ENCODE data around the gene SORCS3. TPM values are rescaled to one million over a fixed set of nuclear protein-coding genes. Genes with fewer than 3 reads are reported as not detected.

Gene SORCS3
- total and polyA plus RNA-seq, 4 donors = 0.29 TPM; not detected in 3

- ATAC-seq (ENCODE audit: low FRiP score) = no peak
- no peak for DNase-seq
- H3K4me1 ChIP-seq (ENCODE audit: control insufficient read depth in 1 of 2, insufficient read depth in 2 of 2, low read length in 2 of 2) = no peaks in the 10 kb centered on the region
- no peaks in the 10 kb centered on the region for H3K9me3 ChIP-seq (ENCODE audit: control insufficient read depth, low read length)
- 86 to 87% methylated on average over 5 of the region's 5 CpGs for WGBS, 2 donors
- H3K27me3 ChIP-seq (ENCODE audit: control insufficient read depth in 1 of 2, insufficient read depth in 2 of 2, low read length in 1 of 2) = peaks cover 0 to 1% of the 10 kb centered on the region in 2 donors
- H3K27ac ChIP-seq (ENCODE audit: low read depth in 1 of 2, low read length in 2 of 2) = no peak overlapping the region
- no peaks in the 10 kb centered on the region for H3K36me3 ChIP-seq (ENCODE audit: control insufficient read depth in 1 of 2, insufficient read depth in 2 of 2, low read length in 1 of 2)
- no peak overlapping the region for H3K4me3 ChIP-seq (ENCODE audit: low read length in 2 of 2)
- intact Hi-C loops (cut with DNase I) = no loop called here
These were observed 208.9 kb downstream of the SORCS3 start for GRCh38 chr10:104850023-104850422.

GRCh38 chr10:104867966-104868598 lies 227.0 kb downstream of the SORCS3 start:
- Histone ChIP-seq H3K36me3 (ENCODE audit: control insufficient read depth in 1 of 2, insufficient read depth in 2 of 2, low read length in 1 of 2) (no peaks in the 10 kb centered on the region), H3K9me3 (ENCODE audit: control insufficient read depth, low read length) (no peaks in the 10 kb centered on the region), H3K27ac (ENCODE audit: low read depth in 1 of 2, low read length in 2 of 2) (no peak overlapping the region), H3K4me1 (ENCODE audit: control insufficient read depth in 1 of 2, insufficient read depth in 2 of 2, low read length in 2 of 2) (peaks cover 0 to 1% of the 10 kb centered on the region in 2 donors), H3K27me3 (ENCODE audit: control insufficient read depth in 1 of 2, insufficient read depth in 2 of 2, low read length in 1 of 2) (no peaks in the 10 kb centered on the region), H3K4me3 (ENCODE audit: low read length in 2 of 2) (no peak overlapping the region)
- DNase-seq = no peak
- intact Hi-C loops (cut with DNase I) = no loop called here
- 49 to 62% methylated on average over 6 of the region's 6 CpGs for WGBS, 2 donors
- ATAC-seq (ENCODE audit: low FRiP score) = no peak

GRCh38 chr10:104872691-104873090 lies 231.6 kb downstream of the SORCS3 start:
- no peaks in the 10 kb centered on the region for H3K36me3 ChIP-seq (ENCODE audit: control insufficient read depth in 1 of 2, insufficient read depth in 2 of 2, low read length in 1 of 2)
- 64 to 86% methylated on average over 2 of the region's 2 CpGs for WGBS, 2 donors
- ATAC-seq (ENCODE audit: low FRiP score) (no peak), DNase-seq (no peak)
- no peaks in the 10 kb centered on the region for H3K4me1 ChIP-seq (ENCODE audit: control insufficient read depth in 1 of 2, insufficient read depth in 2 of 2, low read length in 2 of 2)
- no peaks in the 10 kb centered on the region for H3K9me3 ChIP-seq (ENCODE audit: control insufficient read depth, low read length)
- H3K27me3 ChIP-seq (ENCODE audit: control insufficient read depth in 1 of 2, insufficient read depth in 2 of 2, low read length in 1 of 2) = no peaks in the 10 kb centered on the region
- intact Hi-C loops (cut with DNase I) = no loop called here
- H3K4me3 ChIP-seq (ENCODE audit: low read length in 2 of 2) = no peak overlapping the region
- no peak overlapping the region for H3K27ac ChIP-seq (ENCODE audit: low read depth in 1 of 2, low read length in 2 of 2)

GRCh38 chr10:104873161-104873560 lies 232.1 kb downstream of the SORCS3 start:
- no peaks in the 10 kb centered on the region for H3K27me3 ChIP-seq (ENCODE audit: control insufficient read depth in 1 of 2, insufficient read depth in 2 of 2, low read length in 1 of 2)
- no peaks in the 10 kb centered on the region for H3K9me3 ChIP-seq (ENCODE audit: control insufficient read depth, low read length)
- ATAC-seq (ENCODE audit: low FRiP score) = no peak
- H3K27ac ChIP-seq (ENCODE audit: low read depth in 1 of 2, low read length in 2 of 2) = no peak overlapping the region
- no peaks in the 10 kb centered on the region for H3K36me3 ChIP-seq (ENCODE audit: control insufficient read depth in 1 of 2, insufficient read depth in 2 of 2, low read length in 1 of 2)
- DNase-seq = no peak
- no peak overlapping the region for H3K4me3 ChIP-seq (ENCODE audit: low read length in 2 of 2)
- H3K4me1 ChIP-seq (ENCODE audit: control insufficient read depth in 1 of 2, insufficient read depth in 2 of 2, low read length in 2 of 2) = no peaks in the 10 kb centered on the region
- intact Hi-C loops (cut with DNase I) = no loop called here

- Histone ChIP-seq H3K9me3 (ENCODE audit: control insufficient read depth, low read length) (no peaks in the 10 kb centered on the region), H3K27ac (ENCODE audit: low read depth in 1 of 2, low read length in 2 of 2) (no peak overlapping the region), H3K4me3 (ENCODE audit: low read length in 2 of 2) (no peak overlapping the region), H3K36me3 (ENCODE audit: control insufficient read depth in 1 of 2, insufficient read depth in 2 of 2, low read length in 1 of 2) (no peaks in the 10 kb centered on the region), H3K27me3 (ENCODE audit: control insufficient read depth in 1 of 2, insufficient read depth in 2 of 2, low read length in 1 of 2) (no peaks in the 10 kb centered on the region), H3K4me1 (ENCODE audit: control insufficient read depth in 1 of 2, insufficient read depth in 2 of 2, low read length in 2 of 2) (no peaks in the 10 kb centered on the region)
- ATAC-seq (ENCODE audit: low FRiP score) = no peak
- WGBS, 2 donors = 57 to 69% methylated on average over 1 of the region's 1 CpG
- intact Hi-C loops (cut with DNase I) = no loop called here
- DNase-seq = no peak
These were observed 234.5 kb downstream of the SORCS3 start for GRCh38 chr10:104875561-104875960.

- DNase-seq = no peak
- H3K9me3 ChIP-seq (ENCODE audit: control insufficient read depth, low read length) = no peaks in the 10 kb centered on the region
- no peak overlapping the region for H3K4me3 ChIP-seq (ENCODE audit: low read length in 2 of 2)
- ATAC-seq (ENCODE audit: low FRiP score) = no peak
- H3K27me3 ChIP-seq (ENCODE audit: control insufficient read depth in 1 of 2, insufficient read depth in 2 of 2, low read length in 1 of 2) = peaks cover 0 to 2% of the 10 kb centered on the region in 2 donors
- 54 to 67% methylated on average over 5 of the region's 5 CpGs for WGBS, 2 donors
- no peaks in the 10 kb centered on the region for H3K4me1 ChIP-seq (ENCODE audit: control insufficient read depth in 1 of 2, insufficient read depth in 2 of 2, low read length in 2 of 2)
- H3K27ac ChIP-seq (ENCODE audit: low read depth in 1 of 2, low read length in 2 of 2) = no peak overlapping the region
- no peaks in the 10 kb centered on the region for H3K36me3 ChIP-seq (ENCODE audit: control insufficient read depth in 1 of 2, insufficient read depth in 2 of 2, low read length in 1 of 2)
- intact Hi-C loops (cut with DNase I) = no loop called here
These were observed 239.7 kb downstream of the SORCS3 start for GRCh38 chr10:104880624-104881398.

- WGBS, 2 donors = 77 to 85% methylated on average over 1 of the region's 1 CpG
- no peak for DNase-seq
- Histone ChIP-seq H3K27me3 (ENCODE audit: control insufficient read depth in 1 of 2, insufficient read depth in 2 of 2, low read length in 1 of 2) (peaks cover 0 to 2% of the 10 kb centered on the region in 2 donors), H3K27ac (ENCODE audit: low read depth in 1 of 2, low read length in 2 of 2) (no peak overlapping the region), H3K9me3 (ENCODE audit: control insufficient read depth, low read length) (no peaks in the 10 kb centered on the region), H3K4me3 (ENCODE audit: low read length in 2 of 2) (no peak overlapping the region), H3K36me3 (ENCODE audit: control insufficient read depth in 1 of 2, insufficient read depth in 2 of 2, low read length in 1 of 2) (no peaks in the 10 kb centered on the region), H3K4me1 (ENCODE audit: control insufficient read depth in 1 of 2, insufficient read depth in 2 of 2, low read length in 2 of 2) (no peaks in the 10 kb centered on the region)
- no peak for ATAC-seq (ENCODE audit: low FRiP score)
- intact Hi-C loops (cut with DNase I) = no loop called here
These were observed 240.7 kb downstream of the SORCS3 start for GRCh38 chr10:104881740-104882139.

GRCh38 chr10:104892879-104893617 lies 252.0 kb downstream of the SORCS3 start:
- no peaks in the 10 kb centered on the region for H3K4me1 ChIP-seq (ENCODE audit: control insufficient read depth in 1 of 2, insufficient read depth in 2 of 2, low read length in 2 of 2)
- no peak overlapping the region for H3K27ac ChIP-seq (ENCODE audit: low read depth in 1 of 2, low read length in 2 of 2)
- H3K4me3 ChIP-seq (ENCODE audit: low read length in 2 of 2) = no peak overlapping the region
- no peaks in the 10 kb centered on the region for H3K27me3 ChIP-seq (ENCODE audit: control insufficient read depth in 1 of 2, insufficient read depth in 2 of 2, low read length in 1 of 2)
- WGBS, 2 donors = 82 to 84% methylated on average over 5 of the region's 5 CpGs
- no peak for DNase-seq
- intact Hi-C loops (cut with DNase I) = no loop called here
- H3K36me3 ChIP-seq (ENCODE audit: control insufficient read depth in 1 of 2, insufficient read depth in 2 of 2, low read length in 1 of 2) = no peaks in the 10 kb centered on the region
- H3K9me3 ChIP-seq (ENCODE audit: control insufficient read depth, low read length) = peaks cover 2% of the 10 kb centered on the region
- ATAC-seq (ENCODE audit: low FRiP score) = no peak

Data from aorta (tissue), 5 donors.